SJCRH30 (cell line): Measurements from ENCODE around the gene IL1RN. TPM values are rescaled to one million over a fixed set of nuclear protein-coding genes. Genes with fewer than 3 reads are reported as not detected.

ENCODE experiments used
- DNase-seq, 2 experiments: peaks; one replicate each; pipeline ENCODE4 v3.0.0-alpha.2; 2015 to 2020
- H3K27ac ChIP-seq: fragments of 250-450 bp; sonication (Bioruptor Pico); 2 replicates; pipeline ENCODE4 v1.5.1; 2020; ENCODE audit warnings: mild to moderate bottlenecking, moderate library complexity
- H3K27me3 ChIP-seq: fragments of 250-450 bp; sonication (Bioruptor Pico); 2 replicates; pipeline ENCODE4 v1.5.1; 2020; ENCODE audit warnings: mild to moderate bottlenecking, moderate library complexity
- H3K36me3 ChIP-seq: fragments of 250-450 bp; sonication (Bioruptor Pico); 2 replicates; pipeline ENCODE4 v1.5.1; 2020; ENCODE audit warnings: mild to moderate bottlenecking, moderate library complexity
- H3K4me1 ChIP-seq: fragments of 250-450 bp; sonication (Bioruptor Pico); 2 replicates; pipeline ENCODE4 v1.5.1; 2020; ENCODE audit warnings: mild to moderate bottlenecking, moderate library complexity
- H3K4me3 ChIP-seq: fragments of 250-450 bp; sonication (Bioruptor Pico); 2 replicates; pipeline ENCODE4 v1.5.1; 2020; ENCODE audit warnings: mild to moderate bottlenecking, moderate library complexity
- H3K9me3 ChIP-seq: fragments of 250-450 bp; sonication (Bioruptor Pico); replicated peaks from 2 replicates; pipeline ENCODE4 v1.5.1; 2020; ENCODE audit warnings: mild to moderate bottlenecking, moderate library complexity
- total RNA-seq: library from RNA; depleted of rRNA; stranded (reverse); fragments of >200 nt; shearing (Covaris generic); gene quantifications from 2 replicates; pipeline ENCODE4 v1.2.3, GENCODE V29; 2014

The IL1RN gene
- total RNA-seq, 1 experiment from 2014 or later = not detected

GRCh38 chr2:113131352-113132185 lies 4.2 kb downstream of the IL1RN start:
- no peaks in the 10 kb centered on the region for H3K36me3 ChIP-seq
- no peaks in the 10 kb centered on the region for H3K9me3 ChIP-seq
- DNase-seq = no peak
- no peak overlapping the region for H3K4me3 ChIP-seq
- H3K4me1 ChIP-seq = no peaks in the 10 kb centered on the region
- H3K27me3 ChIP-seq = peaks cover 10% of the 10 kb centered on the region
- H3K27ac ChIP-seq = no peak overlapping the region

- no peak overlapping the region for H3K27ac ChIP-seq
- no peak for DNase-seq
- peaks cover 10% of the 10 kb centered on the region for H3K27me3 ChIP-seq
- no peaks in the 10 kb centered on the region for H3K36me3 ChIP-seq
- no peak overlapping the region for H3K4me3 ChIP-seq
- no peaks in the 10 kb centered on the region for H3K9me3 ChIP-seq
- no peaks in the 10 kb centered on the region for H3K4me1 ChIP-seq
These were observed 5.1 kb downstream of the IL1RN start for GRCh38 chr2:113132414-113133021.

DNA sequence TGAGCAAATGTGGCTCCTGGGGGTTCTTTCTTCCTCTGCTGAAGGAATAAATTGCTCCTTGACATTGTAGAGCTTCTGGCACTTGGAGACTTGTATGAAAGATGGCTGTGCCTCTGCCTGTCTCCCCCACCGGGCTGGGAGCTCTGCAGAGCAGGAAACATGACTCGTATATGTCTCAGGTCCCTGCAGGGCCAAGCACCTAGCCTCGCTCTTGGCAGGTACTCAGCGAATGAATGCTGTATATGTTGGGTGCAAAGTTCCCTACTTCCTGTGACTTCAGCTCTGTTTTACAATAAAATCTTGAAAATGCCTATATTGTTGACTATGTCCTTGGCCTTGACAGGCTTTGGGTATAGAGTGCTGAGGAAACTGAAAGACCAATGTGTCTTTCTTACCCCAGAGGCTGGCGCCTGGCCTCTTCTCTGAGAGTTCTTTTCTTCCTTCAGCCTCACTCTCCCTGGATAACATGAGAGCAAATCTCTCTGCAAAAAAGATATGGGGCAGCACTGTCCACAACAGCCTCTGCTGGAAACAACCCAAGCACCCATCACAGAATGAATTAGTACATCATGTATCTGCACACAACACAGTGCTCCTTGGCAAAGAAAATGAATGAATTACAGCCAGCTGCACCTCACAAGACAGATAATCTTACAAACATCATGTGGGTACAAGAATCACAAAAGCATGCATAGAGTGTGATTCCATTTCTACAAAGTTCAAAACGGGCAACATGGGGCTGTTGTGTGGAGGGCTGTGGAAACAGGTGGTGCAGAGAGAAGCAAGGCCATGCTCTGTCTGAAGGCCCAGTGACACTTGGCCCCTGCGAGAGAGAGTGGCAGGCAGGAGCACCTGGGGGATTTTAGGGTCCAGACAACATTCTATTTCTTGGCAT lies 6.6 kb downstream of the IL1RN start:
- Histone ChIP-seq H3K4me3 (no peak overlapping the region), H3K4me1 (no peaks in the 10 kb centered on the region), H3K9me3 (no peaks in the 10 kb centered on the region), H3K27ac (no peak overlapping the region), H3K36me3 (no peaks in the 10 kb centered on the region), H3K27me3 (peaks cover 3% of the 10 kb centered on the region; the same call in 1 of the 2 replicates)
- DNase-seq = no peak

DNA sequence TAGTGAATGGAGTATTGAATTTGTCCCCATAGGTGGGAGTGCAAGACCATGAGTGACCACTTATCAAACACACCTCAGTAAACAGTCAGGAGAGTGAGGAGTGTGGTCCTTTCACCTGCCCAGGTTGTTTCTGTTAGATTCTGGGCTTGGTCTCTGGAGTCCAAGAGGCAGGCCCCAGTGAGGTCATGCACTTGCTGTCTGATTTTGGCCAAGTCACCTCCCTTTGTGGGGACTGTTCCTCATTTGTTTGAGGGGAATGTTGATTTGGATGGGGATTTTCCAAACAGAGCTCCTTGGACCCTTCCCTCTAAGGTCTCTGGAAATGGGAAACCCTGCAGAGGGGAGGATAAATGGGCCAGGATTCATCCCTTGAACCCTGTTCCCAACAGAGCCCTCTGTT lies 7.3 kb downstream of the IL1RN start:
- peaks cover 3% of the 10 kb centered on the region; the same call in 1 of the 2 replicates for H3K27me3 ChIP-seq
- no peaks in the 10 kb centered on the region for H3K4me1 ChIP-seq
- DNase-seq = no peak
- no peak overlapping the region for H3K27ac ChIP-seq
- H3K36me3 ChIP-seq = no peaks in the 10 kb centered on the region
- no peak overlapping the region for H3K4me3 ChIP-seq
- H3K9me3 ChIP-seq = no peaks in the 10 kb centered on the region

GRCh38 chr2:113135317-113135716 lies 7.9 kb downstream of the IL1RN start:
- H3K36me3 ChIP-seq = no peaks in the 10 kb centered on the region
- no peak overlapping the region for H3K4me3 ChIP-seq
- H3K4me1 ChIP-seq = no peaks in the 10 kb centered on the region
- peaks cover 3% of the 10 kb centered on the region; the same call in 1 of the 2 replicates for H3K27me3 ChIP-seq
- no peak overlapping the region for H3K27ac ChIP-seq
- H3K9me3 ChIP-seq = no peaks in the 10 kb centered on the region
- no peak for DNase-seq

GRCh38 chr2:113136828-113137775 lies 9.7 kb downstream of the IL1RN start:
- H3K27ac ChIP-seq = no peak overlapping the region
- DNase-seq = peak; percentile 25 to 75
- peaks cover 3% of the 10 kb centered on the region; the same call in 1 of the 2 replicates for H3K27me3 ChIP-seq
- H3K4me1 ChIP-seq = peaks cover 7% of the 10 kb centered on the region
- H3K36me3 ChIP-seq = no peaks in the 10 kb centered on the region
- no peaks in the 10 kb centered on the region for H3K9me3 ChIP-seq
- no peak overlapping the region for H3K4me3 ChIP-seq

GRCh38 chr2:113137827-113138226 lies 10.4 kb downstream of the IL1RN start:
- Histone ChIP-seq H3K36me3 (no peaks in the 10 kb centered on the region), H3K4me3 (no peak overlapping the region), H3K27ac (no peak overlapping the region), H3K27me3 (peaks cover under 1% of the 10 kb centered on the region; the same call in 1 of the 2 replicates), H3K4me1 (peaks cover 7% of the 10 kb centered on the region), H3K9me3 (no peaks in the 10 kb centered on the region)
- no peak for DNase-seq

DNA sequence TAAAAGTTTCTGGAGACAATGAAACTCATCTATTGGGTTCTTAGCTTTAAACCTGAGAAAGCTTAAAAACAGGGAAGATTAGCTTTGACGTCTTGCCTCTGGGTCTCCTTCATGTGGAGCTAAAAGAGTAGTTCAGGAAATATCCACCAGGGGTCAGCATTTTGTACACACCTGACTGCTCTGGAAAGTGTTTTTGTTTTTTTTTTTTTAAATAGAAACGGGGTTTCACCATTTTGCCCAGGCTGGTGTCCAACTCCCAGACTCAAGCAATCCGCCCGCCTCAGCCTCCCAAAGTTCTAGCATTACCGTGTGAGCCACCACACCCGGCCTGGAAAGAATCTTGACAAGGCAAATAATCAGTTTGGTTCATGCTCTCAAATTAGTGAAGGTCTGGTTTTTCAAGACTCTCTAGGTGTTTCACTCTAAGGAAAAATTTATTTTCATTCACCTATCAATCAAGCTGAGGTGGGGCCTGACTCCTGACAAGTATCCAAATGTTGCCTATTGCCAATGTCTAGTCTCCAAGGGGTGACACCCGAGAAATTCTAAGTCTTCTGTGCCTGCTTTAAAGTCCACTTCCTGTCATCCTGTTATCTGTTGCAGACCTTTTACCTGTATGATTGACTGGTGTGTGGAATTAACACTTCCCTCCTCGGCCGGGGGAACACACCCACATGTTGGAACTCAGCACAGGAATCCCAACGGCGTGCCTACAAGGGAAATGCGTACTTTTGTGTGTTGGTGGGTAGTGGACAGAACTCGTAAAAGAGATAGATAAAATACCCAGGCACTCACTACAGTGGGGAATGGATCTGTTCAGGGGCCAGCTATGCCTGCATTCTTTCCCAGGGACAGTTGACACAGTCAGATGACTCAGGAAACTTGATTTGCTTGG lies 11.3 kb downstream of the IL1RN start:
- H3K36me3 ChIP-seq = no peaks in the 10 kb centered on the region
- H3K27me3 ChIP-seq = no peaks in the 10 kb centered on the region; the same call in 1 of the 2 replicates
- H3K27ac ChIP-seq = no peak overlapping the region
- H3K4me3 ChIP-seq = no peak overlapping the region
- no peaks in the 10 kb centered on the region for H3K9me3 ChIP-seq
- peaks cover 7% of the 10 kb centered on the region for H3K4me1 ChIP-seq
- DNase-seq = peak; percentile 46 to 85

- no peaks in the 10 kb centered on the region for H3K36me3 ChIP-seq
- DNase-seq = peak; percentile 21 to 66
These were observed 14.1 kb downstream of the IL1RN start for GRCh38 chr2:113141451-113141850.

DNA sequence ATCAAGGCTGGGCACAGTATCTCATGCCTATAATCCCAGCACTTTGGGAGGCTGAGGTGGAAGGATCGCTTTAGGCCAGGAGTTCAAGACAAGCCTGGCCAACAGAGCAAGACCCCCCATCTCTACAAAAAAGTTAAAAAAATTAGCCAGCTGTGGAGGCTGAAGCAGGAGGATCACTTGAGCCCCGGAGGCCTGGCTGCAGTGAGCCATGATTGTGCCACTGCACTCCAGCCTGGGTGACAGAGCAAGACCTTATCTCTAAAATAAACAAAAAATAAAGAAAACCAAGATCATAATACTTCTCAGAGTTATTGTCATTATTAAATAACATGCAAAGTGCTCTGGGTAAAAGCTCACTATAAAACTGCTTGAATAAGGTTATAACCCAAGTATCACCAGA lies 14.9 kb downstream of the IL1RN start:
- Histone ChIP-seq H3K27ac (no peak overlapping the region), H3K27me3 (no peaks in the 10 kb centered on the region), H3K4me1 (peaks cover 7% of the 10 kb centered on the region), H3K4me3 (no peak overlapping the region), H3K36me3 (no peaks in the 10 kb centered on the region), H3K9me3 (no peaks in the 10 kb centered on the region)
- DNase-seq = no peak

More at GRCh38 chr2:113141451-113141850, 14.1 kb downstream of the IL1RN start:
- no peaks in the 10 kb centered on the region for H3K9me3 ChIP-seq
- H3K27me3 ChIP-seq = no peaks in the 10 kb centered on the region
- H3K27ac ChIP-seq = no peak overlapping the region
- H3K4me1 ChIP-seq = peaks cover 7% of the 10 kb centered on the region
- no peak overlapping the region for H3K4me3 ChIP-seq

- H3K4me1 ChIP-seq = peaks cover 7% of the 10 kb centered on the region
- H3K9me3 ChIP-seq = no peaks in the 10 kb centered on the region
- no peaks in the 10 kb centered on the region for H3K27me3 ChIP-seq
- no peak overlapping the region for H3K4me3 ChIP-seq
- H3K27ac ChIP-seq = no peak overlapping the region
- no peaks in the 10 kb centered on the region for H3K36me3 ChIP-seq
- DNase-seq = no peak
These were observed 16.9 kb downstream of the IL1RN start for GRCh38 chr2:113144259-113144658.

- Histone ChIP-seq H3K27ac (no peak overlapping the region), H3K36me3 (no peaks in the 10 kb centered on the region), H3K9me3 (no peaks in the 10 kb centered on the region), H3K4me1 (no peaks in the 10 kb centered on the region), H3K4me3 (no peak overlapping the region), H3K27me3 (0 out of 2 replicates have a peak, but pooled peaks cover 2% of the 10 kb centered on the region)
- no peak for DNase-seq
These were observed 21.5 kb downstream of the IL1RN start for GRCh38 chr2:113148606-113149552.
